ENCODE results near the gene BAG2. TPM values are rescaled to one million over a fixed set of nuclear protein-coding genes. Genes with fewer than 3 reads are reported as not detected.

Gene BAG2
- total RNA-seq, result 1 to 10 TPM; 7.3 to 9.3 (median 8.5) TPM
- polyA plus RNA-seq, result 10 to 100 TPM in 1 of 3 donors, 1 to 10 TPM in 2; 5.8 to 17.6 (median 6.4) TPM
- long read RNA-seq, donor 1, full-length matches to known transcripts, result 35 of 36 reads
- long read RNA-seq, donor 1, partial matches to known transcripts, result 0 of 36 reads
- long read RNA-seq, donor 1, other reads (novel, unspliced or antisense), result 1 of 36 reads
- long read RNA-seq, donor 2, full-length matches to known transcripts, result 54 of 56 reads
- long read RNA-seq, donor 2, partial matches to known transcripts, result 0 of 56 reads
- long read RNA-seq, donor 2, other reads (novel, unspliced or antisense), result 2 of 56 reads

DNA sequence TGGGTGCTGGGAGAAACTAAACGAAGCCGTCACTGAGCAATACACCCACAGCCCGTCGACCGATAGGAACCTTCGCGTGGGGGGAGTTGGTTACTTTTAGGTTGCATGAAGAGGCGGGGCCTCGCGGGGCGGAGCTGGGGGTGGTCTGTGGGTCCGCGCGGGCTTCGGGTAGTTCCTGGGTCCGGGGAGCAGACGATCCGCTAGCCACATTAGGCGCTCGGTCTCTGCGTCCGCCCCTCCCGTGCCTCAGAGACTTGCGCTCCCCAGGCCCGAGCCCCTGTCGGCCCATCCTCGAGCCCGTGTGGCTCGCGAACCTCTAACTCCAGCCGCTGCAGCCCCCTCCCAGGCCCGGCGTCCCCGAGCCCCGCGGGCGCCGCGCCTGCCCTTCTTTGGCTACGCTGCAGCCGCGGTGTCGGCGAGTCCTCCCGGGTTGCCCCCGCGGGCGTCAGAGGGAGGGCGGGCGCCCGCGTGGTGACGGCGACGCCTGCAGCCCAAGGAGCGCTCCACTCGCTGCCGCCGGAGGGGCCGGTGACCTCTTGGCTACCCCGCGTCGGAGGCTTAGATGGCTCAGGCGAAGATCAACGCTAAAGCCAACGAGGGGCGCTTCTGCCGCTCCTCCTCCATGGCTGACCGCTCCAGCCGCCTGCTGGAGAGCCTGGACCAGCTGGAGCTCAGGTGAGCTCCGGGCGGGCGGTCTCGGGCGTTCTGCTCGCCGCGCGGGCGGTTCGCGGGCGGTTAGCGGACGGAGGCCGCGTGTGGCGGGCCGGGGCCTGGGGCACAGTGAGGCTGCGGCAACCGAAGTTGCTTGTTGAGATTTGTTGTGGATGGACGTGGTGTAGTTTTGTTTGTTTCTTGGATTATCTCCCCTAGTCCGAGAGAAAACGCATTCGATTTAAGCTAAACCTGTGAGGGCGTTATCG, at the start of gene BAG2:
TSS of gene BAG2 (plus strand) at position 191 of the 920 bp plus-strand sequence. CDS start at position 563, 372 bp downstream.
- 1% methylated on average over 81 to 97 of the region's 97 CpGs for WGBS, 3 donors
- TF ChIP-seq, protein P1, sequence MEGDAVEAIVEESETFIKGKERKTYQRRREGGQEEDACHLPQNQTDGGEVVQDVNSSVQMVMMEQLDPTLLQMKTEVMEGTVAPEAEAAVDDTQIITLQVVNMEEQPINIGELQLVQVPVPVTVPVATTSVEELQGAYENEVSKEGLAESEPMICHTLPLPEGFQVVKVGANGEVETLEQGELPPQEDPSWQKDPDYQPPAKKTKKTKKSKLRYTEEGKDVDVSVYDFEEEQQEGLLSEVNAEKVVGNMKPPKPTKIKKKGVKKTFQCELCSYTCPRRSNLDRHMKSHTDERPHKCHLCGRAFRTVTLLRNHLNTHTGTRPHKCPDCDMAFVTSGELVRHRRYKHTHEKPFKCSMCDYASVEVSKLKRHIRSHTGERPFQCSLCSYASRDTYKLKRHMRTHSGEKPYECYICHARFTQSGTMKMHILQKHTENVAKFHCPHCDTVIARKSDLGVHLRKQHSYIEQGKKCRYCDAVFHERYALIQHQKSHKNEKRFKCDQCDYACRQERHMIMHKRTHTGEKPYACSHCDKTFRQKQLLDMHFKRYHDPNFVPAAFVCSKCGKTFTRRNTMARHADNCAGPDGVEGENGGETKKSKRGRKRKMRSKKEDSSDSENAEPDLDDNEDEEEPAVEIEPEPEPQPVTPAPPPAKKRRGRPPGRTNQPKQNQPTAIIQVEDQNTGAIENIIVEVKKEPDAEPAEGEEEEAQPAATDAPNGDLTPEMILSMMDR (IDR thresholded peaks at IDR 0.05), result peak; percentile 38
- H3K27me3 ChIP-seq (ENCODE audit: insufficient read depth in 3 of 3, low read length in 2 of 3), result no peaks in the 10 kb centered on the region
- DNase-seq (peak; percentile 90 to 94), ATAC-seq (peak; percentile 96 to 98 (median 96))
- peaks cover 12% of the 10 kb centered on the region for H3K4me1 ChIP-seq
- intact Hi-C loops (cut with DNase I), result loop anchor here (2.0 to 10.0 kb wide), 3 partner anchors 142 to 492 kb away; partner anchors contain the start of gene PRIM2 (in 1 of the 2)
- no peaks in the 10 kb centered on the region for H3K9me3 ChIP-seq
- peak within 1 kb of the TSS; percentile 93 for H3K27ac ChIP-seq
- peaks cover 0 to 16% of the 10 kb centered on the region in 2 donors for H3K36me3 ChIP-seq (ENCODE audit: insufficient read depth in 1 of 2, low read depth in 1 of 2)
- H3K4me3 ChIP-seq, result peak within 1 kb of the TSS; percentile 89

DNA sequence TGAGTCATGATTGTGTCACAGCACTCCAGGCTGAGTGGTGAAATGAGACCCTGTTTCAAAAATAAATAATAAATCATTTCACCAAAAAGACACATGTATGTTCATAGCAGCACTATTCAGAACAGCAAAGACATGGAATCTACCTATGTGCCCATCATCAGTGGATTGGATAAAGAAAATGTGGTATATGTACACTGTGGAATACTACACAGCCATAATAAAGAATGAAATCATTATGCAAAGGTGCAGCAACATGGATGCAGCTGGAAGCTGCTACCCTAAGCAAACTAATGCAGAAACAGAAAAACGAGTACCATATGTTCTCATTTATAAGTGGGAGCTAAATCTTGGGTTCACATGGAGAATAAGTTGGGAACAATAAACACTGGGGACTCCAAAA, 49.0 kb upstream of the BAG2 start:
- DNase-seq, result no peak
- WGBS, 3 donors, result 91 to 100% (median 100%) methylated on average over 1 of the region's 1 CpG
- no peak for ATAC-seq
- TF ChIP-seq, protein P1 (IDR thresholded peaks at IDR 0.05), result no peak
- Histone ChIP-seq H3K36me3 (ENCODE audit: insufficient read depth in 1 of 2, low read depth in 1 of 2) (no peaks in the 10 kb centered on the region), H3K9me3 (no peaks in the 10 kb centered on the region), H3K27ac (no peak overlapping the region), H3K4me1 (no peaks in the 10 kb centered on the region), H3K27me3 (ENCODE audit: insufficient read depth in 3 of 3, low read length in 2 of 3) (no peaks in the 10 kb centered on the region), H3K4me3 (no peak overlapping the region)
- intact Hi-C loops (cut with DNase I), result no loop called here

DNA sequence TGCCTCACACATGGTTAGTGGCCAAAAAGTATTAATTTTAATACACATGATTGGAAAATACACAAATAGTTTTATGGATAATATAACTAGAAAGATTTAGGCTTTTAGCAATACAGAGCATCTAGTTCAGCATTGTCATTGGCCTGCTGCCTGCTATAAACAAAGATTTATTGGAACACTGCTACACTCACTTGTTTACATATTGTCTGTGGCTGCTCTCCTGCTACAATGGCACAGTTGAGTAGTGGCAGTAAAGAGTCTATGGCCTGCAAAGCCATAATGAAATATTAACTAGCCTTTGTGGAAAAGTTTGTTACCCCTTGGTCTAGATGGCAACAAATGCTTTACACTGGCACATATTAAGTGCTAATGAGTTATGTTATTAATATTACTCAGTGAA, 44.4 kb upstream of the BAG2 start:
- no peak for DNase-seq
- Histone ChIP-seq H3K4me1 (peaks cover 5% of the 10 kb centered on the region), H3K9me3 (no peaks in the 10 kb centered on the region), H3K27me3 (ENCODE audit: insufficient read depth in 3 of 3, low read length in 2 of 3) (no peaks in the 10 kb centered on the region), H3K36me3 (ENCODE audit: insufficient read depth in 1 of 2, low read depth in 1 of 2) (peaks cover 0 to 19% of the 10 kb centered on the region in 2 donors), H3K4me3 (no peak overlapping the region), H3K27ac (no peak overlapping the region)
- no peak for ATAC-seq
- intact Hi-C loops (cut with DNase I), result no loop called here
- TF ChIP-seq, protein P1 (IDR thresholded peaks at IDR 0.05), result no peak

DNA sequence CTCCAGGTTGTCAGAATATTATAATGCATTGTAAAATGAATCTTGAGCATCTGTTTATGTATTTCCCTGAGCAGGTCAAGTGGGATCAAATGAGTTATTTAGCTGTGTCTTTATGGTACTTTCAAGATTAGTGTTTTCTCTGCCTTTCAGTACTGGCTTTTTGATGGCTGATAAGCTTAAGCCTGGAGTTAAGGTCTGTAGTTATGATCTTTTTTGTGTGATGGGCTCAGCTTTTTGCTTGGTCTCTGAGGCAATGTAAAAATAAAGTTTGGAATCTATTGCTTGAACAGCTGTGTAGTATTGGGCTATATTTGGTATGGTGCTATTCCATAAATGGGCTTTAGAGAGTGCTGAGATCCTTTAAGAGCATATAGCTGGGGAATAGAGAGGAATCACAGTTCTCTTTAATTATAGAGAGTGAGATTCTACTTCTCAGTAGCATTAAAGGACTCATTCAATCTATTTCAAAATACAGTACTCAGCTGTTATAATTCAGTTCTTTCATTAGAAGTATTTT, 41.4 kb upstream of the BAG2 start:
- Histone ChIP-seq H3K36me3 (ENCODE audit: insufficient read depth in 1 of 2, low read depth in 1 of 2) (peaks cover 0 to 46% of the 10 kb centered on the region in 2 donors), H3K4me1 (peaks cover 5% of the 10 kb centered on the region), H3K9me3 (no peaks in the 10 kb centered on the region), H3K27me3 (ENCODE audit: insufficient read depth in 3 of 3, low read length in 2 of 3) (no peaks in the 10 kb centered on the region), H3K27ac (no peak overlapping the region), H3K4me3 (no peak overlapping the region)
- DNase-seq (no peak), ATAC-seq (no peak)
- TF ChIP-seq, protein P1 (IDR thresholded peaks at IDR 0.05), result no peak
- intact Hi-C loops (cut with DNase I), result no loop called here

Measured in psoas muscle (tissue), 8 donors.